ENCODE results near the gene NTRK2. TPM values are rescaled to one million over a fixed set of nuclear protein-coding genes. Genes with fewer than 3 reads are reported as not detected.

The NTRK2 gene
- total and polyA plus RNA-seq, 4 experiments from 2014 or later, result 0.11 to 0.18 (median 0.12) TPM; not detected in 1

DNA sequence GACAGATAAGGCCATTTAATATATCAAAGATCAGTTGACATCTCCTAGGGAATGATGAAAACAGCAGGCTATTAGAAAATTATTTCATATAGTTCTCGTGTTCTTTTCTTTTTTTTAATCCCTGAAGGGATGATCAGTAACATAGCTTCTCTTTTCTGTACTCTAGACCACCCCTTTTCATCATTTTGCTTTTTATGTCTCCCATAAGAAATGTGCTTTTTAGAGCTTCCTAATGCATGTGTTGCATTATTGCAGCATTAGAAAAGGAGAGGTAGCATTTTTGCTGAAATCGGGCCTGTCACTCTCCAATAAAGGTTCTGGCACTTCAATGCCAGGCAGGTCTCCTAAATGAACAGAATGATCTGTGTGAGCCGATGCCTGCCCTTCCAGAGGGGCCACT is 143.3 kb downstream of the NTRK2 start:
- no peaks in the 10 kb centered on the region for H3K27me3 ChIP-seq (ENCODE audit: insufficient read depth, low read length)
- no peak overlapping the region for H3K4me3 Mint-ChIP-seq
- H3K27me3 Mint-ChIP-seq, result peaks cover 0 to 2% of the 10 kb centered on the region in 2 donors
- H3K36me3 ChIP-seq (ENCODE audit: insufficient read depth, low read length), result no peaks in the 10 kb centered on the region
- H3K4me1 ChIP-seq (ENCODE audit: insufficient read depth, low read length), result no peaks in the 10 kb centered on the region
- H3K9me3 ChIP-seq (ENCODE audit: control insufficient read depth in 1 of 2, low read length in 2 of 2), result no peaks in the 10 kb centered on the region
- no peaks in the 10 kb centered on the region for H3K9me3 Mint-ChIP-seq
- H3K4me1 Mint-ChIP-seq, result no peaks in the 10 kb centered on the region
- ChIA-PET CTCF (ENCODE audit: partially characterized antibody) (interaction anchor here (1.0 kb wide), 1 partner anchor 10 kb away, joined by 3 read pairs; no protein-coding TSS in a partner anchor), POLR2A (ENCODE audit: partially characterized antibody) (no interaction called here)
- DNase-seq, result no peak
- intact Hi-C loops (cut with micrococcal nuclease), result no loop called here
- H3K36me3 Mint-ChIP-seq, result no peaks in the 10 kb centered on the region
- no peak overlapping the region for H3K27ac Mint-ChIP-seq
- no peak overlapping the region for H3K4me3 ChIP-seq (ENCODE audit: low read length in 2 of 2)
- H3K27ac ChIP-seq (ENCODE audit: low read depth, low read length), result no peak overlapping the region

DNA sequence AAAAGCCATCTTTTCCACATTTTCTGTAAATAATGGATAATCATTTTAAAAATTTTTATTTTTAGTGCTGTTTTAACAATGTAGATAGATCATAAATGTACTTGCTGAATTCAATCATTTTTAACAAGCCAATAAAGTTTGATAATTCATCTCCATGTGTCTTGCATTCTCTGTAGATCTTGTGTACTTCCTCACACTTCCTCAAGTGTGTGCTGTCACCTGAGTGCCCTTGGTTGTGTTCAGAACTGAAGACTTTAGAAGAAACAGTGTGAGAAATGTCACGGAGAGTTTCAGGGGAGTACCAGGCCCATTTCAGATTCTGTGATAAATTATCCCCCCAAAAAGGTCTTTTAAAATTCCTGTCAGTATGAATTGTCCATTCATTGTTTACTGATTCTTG is 146.0 kb downstream of the NTRK2 start:
- no peak overlapping the region for H3K4me3 Mint-ChIP-seq
- H3K4me3 ChIP-seq (ENCODE audit: low read length in 2 of 2), result no peak overlapping the region
- no peaks in the 10 kb centered on the region for H3K36me3 Mint-ChIP-seq
- no peaks in the 10 kb centered on the region for H3K4me1 Mint-ChIP-seq
- no peak overlapping the region for H3K27ac Mint-ChIP-seq
- CTCF ChIA-PET (ENCODE audit: partially characterized antibody), result no interaction called here
- DNase-seq, result no peak
- intact Hi-C loops (cut with micrococcal nuclease), result no loop called here
- H3K4me1 ChIP-seq (ENCODE audit: insufficient read depth, low read length), result no peaks in the 10 kb centered on the region
- H3K27me3 Mint-ChIP-seq, result peaks cover 0 to 2% of the 10 kb centered on the region in 2 donors
- H3K9me3 Mint-ChIP-seq, result no peaks in the 10 kb centered on the region
- no peak overlapping the region for H3K27ac ChIP-seq (ENCODE audit: low read depth, low read length)
- no peaks in the 10 kb centered on the region for H3K9me3 ChIP-seq (ENCODE audit: control insufficient read depth in 1 of 2, low read length in 2 of 2)
- POLR2A ChIA-PET (ENCODE audit: partially characterized antibody), result no interaction called here
- H3K36me3 ChIP-seq (ENCODE audit: insufficient read depth, low read length), result no peaks in the 10 kb centered on the region
- no peaks in the 10 kb centered on the region for H3K27me3 ChIP-seq (ENCODE audit: insufficient read depth, low read length)

DNA sequence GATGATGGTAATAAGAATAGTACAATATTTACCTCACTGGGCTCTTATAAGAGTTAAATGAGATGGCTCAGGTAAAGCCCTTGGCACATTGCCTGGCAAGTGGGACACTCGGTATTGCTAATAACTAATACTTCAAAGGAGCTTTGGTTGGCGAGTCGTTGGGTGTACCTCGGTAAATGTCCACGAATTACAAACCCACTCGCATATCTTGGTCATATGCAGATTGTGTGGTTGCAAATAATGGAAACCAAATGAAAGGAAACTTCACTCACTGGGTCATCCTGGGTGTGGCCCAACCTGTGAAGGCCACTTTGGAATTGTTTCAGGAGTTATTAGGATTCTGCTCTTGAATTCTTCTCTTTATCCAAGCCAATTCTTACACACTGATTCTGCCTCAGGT is 147.5 kb downstream of the NTRK2 start:
- Mint-ChIP-seq H3K27me3 (peaks cover 0 to 2% of the 10 kb centered on the region in 2 donors), H3K36me3 (no peaks in the 10 kb centered on the region), H3K27ac (no peak overlapping the region), H3K4me3 (no peak overlapping the region), H3K9me3 (peaks cover 0 to 2% (median 0%) of the 10 kb centered on the region in 8 donors), H3K4me1 (no peaks in the 10 kb centered on the region)
- intact Hi-C loops (cut with micrococcal nuclease), result no loop called here
- Histone ChIP-seq H3K27me3 (ENCODE audit: insufficient read depth, low read length) (no peaks in the 10 kb centered on the region), H3K36me3 (ENCODE audit: insufficient read depth, low read length) (no peaks in the 10 kb centered on the region), H3K27ac (ENCODE audit: low read depth, low read length) (no peak overlapping the region), H3K9me3 (ENCODE audit: control insufficient read depth in 1 of 2, low read length in 2 of 2) (no peaks in the 10 kb centered on the region), H3K4me3 (ENCODE audit: low read length in 2 of 2) (no peak overlapping the region), H3K4me1 (ENCODE audit: insufficient read depth, low read length) (no peaks in the 10 kb centered on the region)
- no peak for DNase-seq
- ChIA-PET POLR2A (ENCODE audit: partially characterized antibody) (no interaction called here), CTCF (ENCODE audit: partially characterized antibody) (interaction anchor here (0.8 kb wide), 1 partner anchor 85 kb away, joined by 3 read pairs; no protein-coding TSS in a partner anchor)

DNA sequence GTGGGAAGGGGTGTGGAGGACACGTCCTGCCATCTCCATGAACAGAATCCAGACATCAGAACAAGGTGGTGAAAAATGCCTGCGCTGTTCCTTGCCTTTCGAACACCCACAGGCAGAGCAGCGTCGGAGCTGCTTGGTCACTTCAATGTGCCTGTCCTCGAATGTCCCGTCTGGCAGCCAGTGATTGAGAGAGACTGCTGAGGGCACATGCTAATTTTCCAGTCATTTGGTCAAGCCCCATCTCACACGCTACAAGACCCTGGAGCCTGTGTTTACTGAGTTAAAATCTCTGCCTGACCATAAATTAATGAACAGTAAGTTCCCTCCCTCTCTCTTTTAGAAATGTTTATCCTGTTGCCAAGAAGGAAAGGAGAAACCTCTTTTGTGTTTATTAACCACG is 149.3 kb downstream of the NTRK2 start:
- no peak overlapping the region for H3K4me3 ChIP-seq (ENCODE audit: low read length in 2 of 2)
- H3K27ac ChIP-seq (ENCODE audit: low read depth, low read length), result no peak overlapping the region
- H3K9me3 ChIP-seq (ENCODE audit: control insufficient read depth in 1 of 2, low read length in 2 of 2), result no peaks in the 10 kb centered on the region
- ChIA-PET CTCF (ENCODE audit: partially characterized antibody) (no interaction called here), POLR2A (ENCODE audit: partially characterized antibody) (no interaction called here)
- no peaks in the 10 kb centered on the region for H3K27me3 ChIP-seq (ENCODE audit: insufficient read depth, low read length)
- Mint-ChIP-seq H3K36me3 (no peaks in the 10 kb centered on the region), H3K4me3 (no peak overlapping the region), H3K27ac (no peak overlapping the region), H3K9me3 (peaks cover 0 to 2% (median 0%) of the 10 kb centered on the region in 8 donors), H3K4me1 (no peaks in the 10 kb centered on the region), H3K27me3 (peaks cover 0 to 4% of the 10 kb centered on the region in 2 donors)
- H3K4me1 ChIP-seq (ENCODE audit: insufficient read depth, low read length), result no peaks in the 10 kb centered on the region
- no peaks in the 10 kb centered on the region for H3K36me3 ChIP-seq (ENCODE audit: insufficient read depth, low read length)
- intact Hi-C loops (cut with micrococcal nuclease), result no loop called here
- DNase-seq, result no peak

DNA sequence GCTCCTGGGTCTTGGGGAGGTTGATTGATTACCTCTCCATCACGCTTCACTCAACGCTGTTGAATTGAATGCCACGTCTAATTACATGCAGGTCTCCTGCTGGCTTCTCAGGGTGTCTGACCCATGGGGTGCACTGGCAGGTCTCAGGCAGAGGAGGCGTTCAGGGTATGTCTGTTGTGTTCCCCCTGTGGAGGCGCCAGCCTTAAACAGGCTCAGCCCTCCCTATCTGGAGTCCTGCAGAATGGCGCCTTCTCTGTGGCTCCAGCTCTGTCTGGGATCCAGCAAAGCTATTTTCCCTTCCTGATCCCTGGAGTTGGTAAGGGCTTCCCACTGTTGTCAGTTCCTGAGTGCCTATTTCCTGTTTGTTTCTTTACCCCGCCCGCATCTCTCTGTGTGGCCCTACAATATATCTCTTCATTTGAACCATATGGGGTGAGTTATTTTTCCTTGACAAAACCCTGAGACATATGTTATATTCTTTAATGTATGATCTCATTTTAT is 150.0 kb downstream of the NTRK2 start:
- Histone ChIP-seq H3K27me3 (ENCODE audit: insufficient read depth, low read length) (no peaks in the 10 kb centered on the region), H3K4me1 (ENCODE audit: insufficient read depth, low read length) (no peaks in the 10 kb centered on the region), H3K9me3 (ENCODE audit: control insufficient read depth in 1 of 2, low read length in 2 of 2) (no peaks in the 10 kb centered on the region), H3K4me3 (ENCODE audit: low read length in 2 of 2) (no peak overlapping the region), H3K36me3 (ENCODE audit: insufficient read depth, low read length) (no peaks in the 10 kb centered on the region), H3K27ac (ENCODE audit: low read depth, low read length) (no peak overlapping the region)
- intact Hi-C loops (cut with micrococcal nuclease), result no loop called here
- Mint-ChIP-seq H3K27me3 (peaks cover 0 to 3% of the 10 kb centered on the region in 2 donors), H3K36me3 (no peaks in the 10 kb centered on the region), H3K9me3 (peaks cover 0 to 4% (median 0%) of the 10 kb centered on the region in 8 donors), H3K27ac (peak overlapping the region in 1 of 7 donors; percentile 54), H3K4me1 (no peaks in the 10 kb centered on the region), H3K4me3 (no peak overlapping the region)
- ChIA-PET CTCF (ENCODE audit: partially characterized antibody) (no interaction called here), POLR2A (ENCODE audit: partially characterized antibody) (no interaction called here)
- no peak for DNase-seq

DNA sequence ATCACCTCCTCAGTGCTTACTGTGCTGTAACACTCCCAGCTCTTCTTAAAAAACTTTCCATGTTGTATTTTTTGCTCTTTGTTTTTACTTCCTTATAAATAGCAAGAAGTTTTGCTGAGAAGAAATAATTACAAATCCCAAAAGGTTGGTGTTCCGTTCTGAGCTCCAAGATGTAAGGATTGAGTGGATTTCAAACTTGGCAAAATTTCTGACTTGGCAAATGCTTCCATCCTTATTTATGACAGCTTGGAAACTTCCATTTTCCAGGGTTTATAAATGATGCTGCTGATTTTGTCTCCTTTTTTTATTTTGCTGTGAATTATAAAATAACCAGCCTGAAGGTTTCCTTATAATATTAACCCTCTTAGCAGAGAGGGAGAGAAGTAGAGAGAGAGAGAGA is 151.9 kb downstream of the NTRK2 start:
- H3K27ac Mint-ChIP-seq, result no peak overlapping the region
- Histone ChIP-seq H3K36me3 (ENCODE audit: insufficient read depth, low read length) (no peaks in the 10 kb centered on the region), H3K4me3 (ENCODE audit: low read length in 2 of 2) (no peak overlapping the region), H3K4me1 (ENCODE audit: insufficient read depth, low read length) (no peaks in the 10 kb centered on the region), H3K9me3 (ENCODE audit: control insufficient read depth in 1 of 2, low read length in 2 of 2) (no peaks in the 10 kb centered on the region), H3K27me3 (ENCODE audit: insufficient read depth, low read length) (no peaks in the 10 kb centered on the region), H3K27ac (ENCODE audit: low read depth, low read length) (no peak overlapping the region)
- H3K4me1 Mint-ChIP-seq, result no peaks in the 10 kb centered on the region
- no peak overlapping the region for H3K4me3 Mint-ChIP-seq
- DNase-seq, result no peak
- ChIA-PET CTCF (ENCODE audit: partially characterized antibody) (no interaction called here), POLR2A (ENCODE audit: partially characterized antibody) (no interaction called here)
- H3K36me3 Mint-ChIP-seq, result no peaks in the 10 kb centered on the region
- intact Hi-C loops (cut with micrococcal nuclease), result no loop called here
- peaks cover 0 to 2% of the 10 kb centered on the region in 2 donors for H3K27me3 Mint-ChIP-seq
- peaks cover 0 to 4% (median 0%) of the 10 kb centered on the region in 8 donors for H3K9me3 Mint-ChIP-seq

DNA sequence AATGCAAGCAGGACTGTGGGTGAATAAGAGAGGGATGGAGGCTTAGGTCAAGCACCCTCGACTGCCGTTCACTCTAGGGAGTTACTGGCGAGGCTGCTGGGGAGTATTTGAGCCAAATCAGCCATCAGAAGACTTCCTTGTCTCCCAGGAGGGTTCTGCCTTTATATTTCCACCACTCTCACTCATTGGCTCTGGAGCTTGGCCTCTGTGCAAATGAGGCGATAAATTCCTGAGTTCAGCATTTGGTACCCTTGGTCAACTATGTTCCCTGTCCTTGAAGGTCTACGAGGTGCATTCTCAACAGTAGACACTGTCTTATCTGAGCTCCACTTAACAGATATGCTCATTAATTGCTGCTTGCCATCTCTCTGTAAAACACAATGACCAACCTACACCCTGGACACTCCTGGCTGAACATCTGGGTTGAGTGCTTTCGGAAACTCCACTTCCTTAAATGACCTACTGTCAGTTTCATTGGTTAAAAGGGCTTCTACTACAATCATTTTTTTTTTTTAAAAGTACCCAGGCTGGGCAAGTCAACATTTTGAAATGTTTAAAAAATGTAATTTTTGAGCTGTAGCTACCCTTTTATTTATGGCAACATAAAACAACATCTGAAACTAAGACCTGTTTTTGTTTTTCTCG is 153.2 kb downstream of the NTRK2 start:
- CTCF ChIA-PET (ENCODE audit: partially characterized antibody), result no interaction called here
- no peaks in the 10 kb centered on the region for H3K4me1 Mint-ChIP-seq
- POLR2A ChIA-PET (ENCODE audit: partially characterized antibody), result no interaction called here
- H3K27me3 Mint-ChIP-seq, result peaks cover 0 to 2% of the 10 kb centered on the region in 2 donors
- Histone ChIP-seq H3K4me1 (ENCODE audit: insufficient read depth, low read length) (no peaks in the 10 kb centered on the region), H3K36me3 (ENCODE audit: insufficient read depth, low read length) (no peaks in the 10 kb centered on the region), H3K4me3 (ENCODE audit: low read length in 2 of 2) (no peak overlapping the region), H3K27me3 (ENCODE audit: insufficient read depth, low read length) (no peaks in the 10 kb centered on the region), H3K27ac (ENCODE audit: low read depth, low read length) (no peak overlapping the region), H3K9me3 (ENCODE audit: control insufficient read depth in 1 of 2, low read length in 2 of 2) (no peaks in the 10 kb centered on the region)
- no peaks in the 10 kb centered on the region for H3K36me3 Mint-ChIP-seq
- DNase-seq, result no peak
- H3K9me3 Mint-ChIP-seq, result peaks cover 0 to 4% (median 0%) of the 10 kb centered on the region in 8 donors
- intact Hi-C loops (cut with micrococcal nuclease), result no loop called here
- no peak overlapping the region for H3K27ac Mint-ChIP-seq
- no peak overlapping the region for H3K4me3 Mint-ChIP-seq

Measured in CD4-positive, alpha-beta memory T cell (primary cell).